ENCODE measurements around the gene CDK5RAP1.

- TF ChIP-seq, protein P1, sequence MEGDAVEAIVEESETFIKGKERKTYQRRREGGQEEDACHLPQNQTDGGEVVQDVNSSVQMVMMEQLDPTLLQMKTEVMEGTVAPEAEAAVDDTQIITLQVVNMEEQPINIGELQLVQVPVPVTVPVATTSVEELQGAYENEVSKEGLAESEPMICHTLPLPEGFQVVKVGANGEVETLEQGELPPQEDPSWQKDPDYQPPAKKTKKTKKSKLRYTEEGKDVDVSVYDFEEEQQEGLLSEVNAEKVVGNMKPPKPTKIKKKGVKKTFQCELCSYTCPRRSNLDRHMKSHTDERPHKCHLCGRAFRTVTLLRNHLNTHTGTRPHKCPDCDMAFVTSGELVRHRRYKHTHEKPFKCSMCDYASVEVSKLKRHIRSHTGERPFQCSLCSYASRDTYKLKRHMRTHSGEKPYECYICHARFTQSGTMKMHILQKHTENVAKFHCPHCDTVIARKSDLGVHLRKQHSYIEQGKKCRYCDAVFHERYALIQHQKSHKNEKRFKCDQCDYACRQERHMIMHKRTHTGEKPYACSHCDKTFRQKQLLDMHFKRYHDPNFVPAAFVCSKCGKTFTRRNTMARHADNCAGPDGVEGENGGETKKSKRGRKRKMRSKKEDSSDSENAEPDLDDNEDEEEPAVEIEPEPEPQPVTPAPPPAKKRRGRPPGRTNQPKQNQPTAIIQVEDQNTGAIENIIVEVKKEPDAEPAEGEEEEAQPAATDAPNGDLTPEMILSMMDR (IDR thresholded peaks at IDR 0.05; ENCODE audit: insufficient read depth, low read length, poor library complexity, severe bottlenecking), result no peak
- TF ChIP-seq EZH2phosphoT487 (conservative IDR thresholded peaks at IDR 0.05; ENCODE audit: low read length), result no peak
These were observed 87.5 kb downstream of the CDK5RAP1 start for GRCh38 chr20:33313686-33314314.

All from SU-DHL-6 (cell line).